Liver (tissue), 9 donors: ENCODE measurements around the gene HOXB9. TPM values are rescaled to one million over a fixed set of nuclear protein-coding genes. Genes with fewer than 3 reads are reported as not detected.

Experiments
- DNase-seq: peaks from one replicate; pipeline ENCODE4 v3.0.0-alpha.2; 2017; ENCODE audit warnings: low spot score
- H3K27ac ChIP-seq, 2 donors: one replicate each; pipeline ENCODE4 v1.7.0; 2013; ENCODE audit warnings: inconsistent platforms in 2 of 2, low read length in 2 of 2, control low read depth in 1 of 2, low read depth in 1 of 2, mild to moderate bottlenecking in 1 of 2
- H3K27me3 ChIP-seq, 4 donors: one replicate each; pipeline versions ENCODE4 v1.6.1 to v1.7.0; 2013; ENCODE audit warnings: low read length in 3 of 4, inconsistent platforms in 1 of 4, mild to moderate bottlenecking in 1 of 4, moderate library complexity in 1 of 4; ENCODE audit not compliant: control insufficient read depth in 4 of 4, insufficient read depth in 4 of 4
- H3K36me3 ChIP-seq, 4 donors: one replicate each; pipeline versions ENCODE4 v1.6.1 to v1.7.0; 2013; ENCODE audit warnings: low read length in 3 of 4, mild to moderate bottlenecking in 3 of 4, low read depth in 1 of 4, moderate library complexity in 1 of 4; ENCODE audit not compliant: control insufficient read depth in 4 of 4, insufficient read depth in 3 of 4
- H3K4me1 ChIP-seq, 4 donors: one replicate each; pipeline versions ENCODE4 v1.6.1 to v1.7.0; 2013; ENCODE audit warnings: low read length in 3 of 4, mild to moderate bottlenecking in 3 of 4, moderate library complexity in 1 of 4; ENCODE audit not compliant: control insufficient read depth in 4 of 4, insufficient read depth in 4 of 4
- H3K4me3 ChIP-seq, 3 donors: one replicate each; pipeline versions ENCODE4 v1.6.1 to v1.7.0; 2013; ENCODE audit warnings: low read length in 3 of 3, control low read depth in 1 of 3, low read depth in 1 of 3, mild to moderate bottlenecking in 1 of 3
- H3K9ac ChIP-seq, 2 donors: one replicate each; pipeline ENCODE4 v1.7.0; 2013; ENCODE audit warnings: low read length in 2 of 2, mild to moderate bottlenecking in 2 of 2, moderate library complexity in 2 of 2, control low read depth in 1 of 2, low read depth in 1 of 2
- H3K9me3 ChIP-seq, 4 donors: one replicate each; pipeline versions ENCODE4 v1.6.1 to v1.7.0; 2013; ENCODE audit warnings: low read length in 3 of 4; ENCODE audit not compliant: control insufficient read depth in 4 of 4
- CTCF ChIP-seq: fragments of 150-350 bp; IDR thresholded peaks from 2 replicates; pipeline ENCODE4 v1.5.1; 2017; ENCODE audit warnings: improper control_type of control experiment, low read depth, low read length; ENCODE audit not compliant: missing input control
- EGR1 ChIP-seq, 2 donors: IDR thresholded peaks; 2 replicates each; pipeline ENCODE4 v1.6.1; 2016 to 2018; ENCODE audit warnings: antibody characterized with exemption in 2 of 2, low read depth in 2 of 2
- FOXA1 ChIP-seq: IDR thresholded peaks from 2 replicates; pipeline ENCODE4 v1.6.1; 2016; ENCODE audit warnings: antibody characterized with exemption
- FOXA2 ChIP-seq: IDR thresholded peaks from 2 replicates; pipeline ENCODE4 v1.6.1; 2016; ENCODE audit warnings: antibody characterized with exemption
- GABPA ChIP-seq, 2 donors: IDR thresholded peaks in 1 of 2; conservative IDR thresholded peaks in 1 of 2; 2 replicates each; pipeline ENCODE4 v1.6.1; 2016; ENCODE audit warnings: antibody characterized with exemption in 2 of 2, mild to moderate bottlenecking in 1 of 2, moderate library complexity in 1 of 2
- HNF4A ChIP-seq, 2 donors: conservative IDR thresholded peaks; 2 replicates each; pipeline ENCODE4 v1.6.1; 2016; ENCODE audit warnings: antibody characterized with exemption in 2 of 2, mild to moderate bottlenecking in 2 of 2
- HNF4G ChIP-seq: IDR thresholded peaks from 2 replicates; pipeline ENCODE4 v1.6.1; 2016; ENCODE audit warnings: antibody characterized with exemption
- JUND ChIP-seq, 2 donors: IDR thresholded peaks; 2 replicates each; pipeline ENCODE4 v1.6.1; 2016; ENCODE audit warnings: antibody characterized with exemption in 2 of 2
- MAX ChIP-seq: IDR thresholded peaks from 2 replicates; pipeline ENCODE4 v1.6.1; 2016; ENCODE audit warnings: antibody characterized with exemption
- NR2F2 ChIP-seq: IDR thresholded peaks from 2 replicates; pipeline ENCODE4 v1.6.1; 2016; ENCODE audit warnings: antibody characterized with exemption
- RAD21 ChIP-seq, 2 donors: IDR thresholded peaks; 2 replicates each; pipeline ENCODE4 v1.6.1; 2016; ENCODE audit warnings: antibody characterized with exemption in 2 of 2, mild to moderate bottlenecking in 2 of 2
- REST ChIP-seq: IDR thresholded peaks from 2 replicates; pipeline ENCODE4 v1.6.1; 2016; ENCODE audit warnings: antibody characterized with exemption, mild to moderate bottlenecking
- RXRA ChIP-seq, 2 donors: IDR thresholded peaks; 2 replicates each; pipeline ENCODE4 v1.6.1; 2017 to 2018; ENCODE audit warnings: antibody characterized with exemption in 2 of 2, mild to moderate bottlenecking in 1 of 2
- SP1 ChIP-seq: IDR thresholded peaks from 2 replicates; pipeline ENCODE4 v1.6.1; 2018; ENCODE audit warnings: antibody characterized with exemption, mild to moderate bottlenecking
- TAF1 ChIP-seq: conservative IDR thresholded peaks from 2 replicates; pipeline ENCODE4 v1.6.1; 2016; ENCODE audit warnings: antibody characterized with exemption, mild to moderate bottlenecking
- YY1 ChIP-seq: IDR thresholded peaks from 2 replicates; pipeline ENCODE4 v1.6.1; 2016; ENCODE audit warnings: antibody characterized with exemption, mild to moderate bottlenecking
- ZBTB33 ChIP-seq: IDR thresholded peaks from 2 replicates; pipeline ENCODE4 v1.6.1; 2016; ENCODE audit warnings: antibody characterized with exemption
- WGBS: extraction: QIAGEN DNeasy Blood & Tissue Kit; methylation state at CpG from one replicate; pipeline ENCODE4 v1.1.7; 2013; 5-methylcytosine and 5-hydroxymethylcytosine counted together
- polyA plus RNA-seq, 2 donors: library from polyadenylated mRNA; stranded (reverse) in 1 of 2; unstranded in 1 of 2; fragments of 200-250 nt in 1 of 2; fragments of >200 nt in 1 of 2; fragmentation: Nextera tagmentation in 1 of 2; extraction: Ambion mirVana in 1 of 2; gene quantifications; one replicate each; pipeline versions ENCODE4 v1.2.1 to v1.2.3, GENCODE V29; 2013 to 2015
- total RNA-seq, 2 donors: library from RNA; depleted of rRNA; stranded (reverse); fragments of >200 nt; gene quantifications; one replicate each; pipeline ENCODE4 v1.2.3, GENCODE V29; 2014
- TF ChIP-seq, protein P1 (sequence below): IDR thresholded peaks from 2 replicates; pipeline ENCODE4 v1.6.1; 2016; ENCODE audit warnings: antibody characterized with exemption
- donor health status: healthy.
- donor health status: healthy.
- donor health status: healthy.
- donor health status: healthy.
- donor health status: healthy.

HOXB9 gene
- total and polyA plus RNA-seq, 4 donors = not detected

- no peak for DNase-seq
- no peak overlapping the region for H3K4me3 ChIP-seq
- H3K9ac ChIP-seq = no peak overlapping the region
- H3K4me1 ChIP-seq = no peaks in the 10 kb centered on the region
- TF ChIP-seq RXRA (IDR thresholded peaks at IDR 0.05) (no peak), HNF4G (no peak), SP1 (no peak), MAX (no peak), NR2F2 (no peak), RAD21 (IDR thresholded peaks at IDR 0.05) (no peak), JUND (IDR thresholded peaks at IDR 0.05) (no peak), TAF1 (no peak), YY1 (no peak), EGR1 (IDR thresholded peaks at IDR 0.05; ENCODE audit: low read depth in 2 of 2) (no peak), HNF4A (conservative IDR thresholded peaks at IDR 0.05) (no peak), GABPA (IDR thresholded peaks at IDR 0.05 in 1 of 2, conservative IDR thresholded peaks at IDR 0.05 in 1 of 2) (no peak)
- TF ChIP-seq, protein P1, sequence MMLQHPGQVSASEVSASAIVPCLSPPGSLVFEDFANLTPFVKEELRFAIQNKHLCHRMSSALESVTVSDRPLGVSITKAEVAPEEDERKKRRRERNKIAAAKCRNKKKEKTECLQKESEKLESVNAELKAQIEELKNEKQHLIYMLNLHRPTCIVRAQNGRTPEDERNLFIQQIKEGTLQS = no peak
- H3K9me3 ChIP-seq = no peaks in the 10 kb centered on the region
- H3K27ac ChIP-seq = no peak overlapping the region
- no peaks in the 10 kb centered on the region for H3K36me3 ChIP-seq
- peaks cover 0 to 3% (median 0%) of the 10 kb centered on the region in 4 donors for H3K27me3 ChIP-seq
Observed at GRCh38 chr17:48655913-48656312, 29.8 kb upstream of the HOXB9 start.

DNA sequence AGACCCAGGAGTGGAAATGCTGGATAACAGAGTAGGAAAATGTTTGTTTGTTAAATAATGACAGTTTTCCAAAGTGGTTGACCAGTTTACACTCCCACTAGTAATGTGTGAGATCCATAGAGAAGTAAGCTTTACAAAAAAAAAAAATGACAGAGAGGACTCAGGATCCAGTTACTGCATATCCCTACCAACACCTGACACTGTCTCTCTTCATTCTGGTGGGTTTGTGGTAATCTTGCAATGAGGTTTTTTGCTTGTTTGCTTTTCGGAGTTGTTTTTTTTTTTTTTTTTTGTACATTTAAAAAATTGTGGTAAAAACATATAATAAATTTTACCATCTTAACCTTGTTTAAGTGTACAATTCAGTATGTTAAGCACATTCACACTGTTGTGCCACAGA is 23.6 kb upstream of the HOXB9 start:
- Histone ChIP-seq H3K27me3 (peaks cover 5 to 20% (median 12%) of the 10 kb centered on the region in 4 donors), H3K4me1 (peaks cover 0 to 6% (median 2%) of the 10 kb centered on the region in 4 donors), H3K4me3 (no peak overlapping the region), H3K9me3 (no peaks in the 10 kb centered on the region), H3K36me3 (no peaks in the 10 kb centered on the region), H3K27ac (no peak overlapping the region), H3K9ac (no peak overlapping the region)
- TF ChIP-seq RAD21 (IDR thresholded peaks at IDR 0.05) = no peak
- no peak for TF ChIP-seq RXRA (IDR thresholded peaks at IDR 0.05)
- TF ChIP-seq EGR1 (IDR thresholded peaks at IDR 0.05; ENCODE audit: low read depth in 2 of 2) = no peak
- TF ChIP-seq JUND (IDR thresholded peaks at IDR 0.05) = no peak
- no peak for TF ChIP-seq NR2F2
- TF ChIP-seq GABPA (IDR thresholded peaks at IDR 0.05 in 1 of 2, conservative IDR thresholded peaks at IDR 0.05 in 1 of 2) = no peak
- TF ChIP-seq ZBTB33 = no peak
- TF ChIP-seq FOXA1 = no peak
- no peak for TF ChIP-seq CTCF
- TF ChIP-seq MAX = no peak
- no peak for TF ChIP-seq SP1
- no peak for TF ChIP-seq FOXA2
- TF ChIP-seq REST = no peak
- TF ChIP-seq HNF4G = no peak
- DNase-seq = no peak
- 73% methylated on average over 1 of the region's 1 CpG for WGBS
